Tibial nerve (tissue), 4 donors: ENCODE results near the gene UACA.
"Not testable (repeated sequence)": the region's sequence is repeated elsewhere in the genome, so short reads cannot be mapped to it uniquely, and the experiment has no call there.

ENCODE experiments used
- CTCF ChIP-seq, 5 experiments: fragments of 200-600 bp in 3 of 5; fragments of 450-650 bp in 2 of 5; sonication (generic) in 3 of 5; IDR thresholded peaks; one replicate each; pipeline ENCODE4 v1.5.1; 2016 to 2019; ENCODE audit warnings: antibody characterized with exemption in 5 of 5, mild to moderate bottlenecking in 3 of 5, moderate library complexity in 2 of 5
- EP300 ChIP-seq, 2 donors: sonication (generic); formaldehyde crosslinking; IDR thresholded peaks; one replicate each; pipeline ENCODE4 v1.6.1; 2017; ENCODE audit warnings: antibody characterized with exemption in 2 of 2, mild to moderate bottlenecking in 1 of 2
- POLR2A ChIP-seq, 2 donors: fragments of 450-650 bp; IDR thresholded peaks; one replicate each; pipeline ENCODE4 v1.6.1; 2017; ENCODE audit warnings: antibody characterized with exemption in 2 of 2, mild to moderate bottlenecking in 2 of 2, moderate library complexity in 2 of 2

DNA sequence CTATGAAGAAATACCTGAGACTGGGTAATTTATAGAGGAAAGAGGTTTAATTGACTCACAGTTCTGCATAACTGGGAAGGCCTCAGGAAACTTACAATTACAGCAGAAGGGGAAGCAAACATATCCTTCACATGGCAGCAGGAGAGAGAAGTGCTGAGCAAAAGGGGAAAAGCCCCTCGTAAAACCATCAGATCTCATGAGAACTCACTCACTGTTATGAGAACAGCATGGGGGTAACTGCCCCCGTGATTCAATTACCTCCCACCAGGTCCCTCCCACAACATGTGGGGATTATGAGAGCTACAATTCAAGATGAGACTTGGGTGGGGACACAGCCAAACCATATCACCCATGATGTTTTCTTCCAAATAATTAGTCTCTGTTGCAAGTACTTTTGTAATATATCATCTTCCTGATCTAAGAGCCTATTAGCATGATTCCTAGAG, 147.0 kb downstream of the UACA start:
- not testable (repeated sequence) for TF ChIP-seq CTCF, POLR2A, EP300 (IDR thresholded peaks at IDR 0.05)
